ENCODE results near the gene UNC5B. TPM values are rescaled to one million over a fixed set of nuclear protein-coding genes. Genes with fewer than 3 reads are reported as not detected.

UNC5B gene
- total and polyA plus RNA-seq, 2 experiments from 2014 or later: 12.7 to 15.5 TPM

DNA sequence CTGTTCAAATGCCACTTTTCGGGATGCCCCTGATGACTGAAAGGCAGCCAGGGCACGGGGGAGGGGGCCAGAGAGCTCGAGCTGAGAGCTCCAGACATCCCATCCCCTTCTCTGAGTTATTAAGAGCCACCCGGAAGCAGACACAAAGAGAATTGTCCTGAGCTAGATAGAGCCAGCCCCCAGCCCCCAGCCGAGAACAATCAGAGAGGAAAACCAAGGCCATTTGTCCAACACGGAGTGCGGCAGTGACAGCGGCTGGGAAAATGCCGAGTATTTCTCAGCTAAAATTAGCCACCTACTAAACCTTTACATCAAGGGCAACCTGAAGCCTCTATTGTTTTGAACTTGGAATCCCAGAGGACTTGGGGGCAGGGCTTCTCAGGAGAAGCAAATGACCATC is 51.0 kb downstream of the UNC5B start:
- 61% methylated on average over 9 of the region's 9 CpGs for WGBS (ENCODE audit: low lambda C conversion rate, missing lambda C conversion rate)
- no peaks in the 10 kb centered on the region for H3K9me2 ChIP-seq (replicated peaks; ENCODE audit: insufficient read depth)
- H3K27ac ChIP-seq: no peak overlapping the region
- no peak overlapping the region for H3K4me2 ChIP-seq
- no peak overlapping the region for H2AFZ ChIP-seq
- H4K20me1 ChIP-seq (ENCODE audit: insufficient read depth, poor library complexity, severe bottlenecking): no peaks in the 10 kb centered on the region
- DNase-seq (ENCODE audit: low spot score): no peak
- H3K9me3 ChIP-seq (ENCODE audit: low read depth): no peaks in the 10 kb centered on the region
- H3K36me3 ChIP-seq (replicated peaks; ENCODE audit: insufficient read depth, low read depth): no peaks in the 10 kb centered on the region
- TF ChIP-seq, protein P1, sequence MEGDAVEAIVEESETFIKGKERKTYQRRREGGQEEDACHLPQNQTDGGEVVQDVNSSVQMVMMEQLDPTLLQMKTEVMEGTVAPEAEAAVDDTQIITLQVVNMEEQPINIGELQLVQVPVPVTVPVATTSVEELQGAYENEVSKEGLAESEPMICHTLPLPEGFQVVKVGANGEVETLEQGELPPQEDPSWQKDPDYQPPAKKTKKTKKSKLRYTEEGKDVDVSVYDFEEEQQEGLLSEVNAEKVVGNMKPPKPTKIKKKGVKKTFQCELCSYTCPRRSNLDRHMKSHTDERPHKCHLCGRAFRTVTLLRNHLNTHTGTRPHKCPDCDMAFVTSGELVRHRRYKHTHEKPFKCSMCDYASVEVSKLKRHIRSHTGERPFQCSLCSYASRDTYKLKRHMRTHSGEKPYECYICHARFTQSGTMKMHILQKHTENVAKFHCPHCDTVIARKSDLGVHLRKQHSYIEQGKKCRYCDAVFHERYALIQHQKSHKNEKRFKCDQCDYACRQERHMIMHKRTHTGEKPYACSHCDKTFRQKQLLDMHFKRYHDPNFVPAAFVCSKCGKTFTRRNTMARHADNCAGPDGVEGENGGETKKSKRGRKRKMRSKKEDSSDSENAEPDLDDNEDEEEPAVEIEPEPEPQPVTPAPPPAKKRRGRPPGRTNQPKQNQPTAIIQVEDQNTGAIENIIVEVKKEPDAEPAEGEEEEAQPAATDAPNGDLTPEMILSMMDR (IDR thresholded peaks at IDR 0.05; ENCODE audit: poor library complexity): no peak
- TF ChIP-seq EZH2 (IDR thresholded peaks at IDR 0.05; ENCODE audit: borderline replicate concordance): no peak
- TF ChIP-seq EZH2phosphoT487 (IDR thresholded peaks at IDR 0.05; ENCODE audit: low read depth, severe bottlenecking, unreplicated experiment): no peak
- H3K79me2 ChIP-seq: peaks cover 5% of the 10 kb centered on the region
- no peak overlapping the region for H3K4me3 ChIP-seq
- H3K27me3 ChIP-seq: no peaks in the 10 kb centered on the region
- H3K4me1 ChIP-seq (ENCODE audit: insufficient read depth): peaks cover 50% of the 10 kb centered on the region

DNA sequence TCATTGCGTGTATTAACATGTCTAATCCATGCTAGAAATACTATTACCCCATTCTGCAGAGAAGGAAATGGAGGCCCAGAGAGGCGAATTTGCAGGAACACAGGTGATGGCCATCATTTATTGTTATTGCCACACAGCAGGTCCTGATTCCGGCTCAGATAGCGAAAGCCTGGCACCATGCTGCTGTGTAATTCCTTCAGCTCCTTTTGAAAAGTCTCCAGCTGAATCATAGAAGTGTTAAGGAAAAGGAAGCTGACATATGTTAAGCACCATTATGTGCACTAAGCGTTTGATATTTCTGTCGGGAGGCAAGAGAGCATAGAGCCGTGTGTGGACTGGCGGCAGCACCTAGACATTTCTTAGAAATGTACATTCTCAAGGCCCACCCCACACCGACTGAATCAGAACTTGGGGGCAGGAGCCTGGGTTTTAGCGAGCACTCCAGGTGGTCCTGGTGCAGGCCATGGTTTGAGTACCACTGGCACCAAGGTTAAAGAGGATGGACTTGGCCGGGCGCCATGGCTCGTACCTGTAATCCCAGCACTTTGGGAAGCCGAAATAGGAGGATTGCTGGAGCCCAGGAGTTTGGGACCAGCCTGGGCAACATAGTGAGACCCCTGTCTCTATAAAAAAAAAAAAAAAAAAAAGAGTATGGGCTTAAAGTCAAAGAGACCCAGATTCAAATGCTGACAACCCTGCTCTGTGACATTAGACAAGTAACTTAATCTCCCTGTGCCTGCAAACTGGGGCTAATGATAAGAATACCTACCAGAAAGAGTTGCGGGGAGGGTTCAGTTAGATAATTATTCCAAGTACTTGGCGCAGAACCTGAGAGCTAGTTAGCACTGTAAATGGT is 52.2 kb downstream of the UNC5B start:
- peaks cover 57% of the 10 kb centered on the region for H3K4me1 ChIP-seq (ENCODE audit: insufficient read depth)
- 87% methylated on average over 16 of the region's 16 CpGs for WGBS (ENCODE audit: low lambda C conversion rate, missing lambda C conversion rate)

DNA sequence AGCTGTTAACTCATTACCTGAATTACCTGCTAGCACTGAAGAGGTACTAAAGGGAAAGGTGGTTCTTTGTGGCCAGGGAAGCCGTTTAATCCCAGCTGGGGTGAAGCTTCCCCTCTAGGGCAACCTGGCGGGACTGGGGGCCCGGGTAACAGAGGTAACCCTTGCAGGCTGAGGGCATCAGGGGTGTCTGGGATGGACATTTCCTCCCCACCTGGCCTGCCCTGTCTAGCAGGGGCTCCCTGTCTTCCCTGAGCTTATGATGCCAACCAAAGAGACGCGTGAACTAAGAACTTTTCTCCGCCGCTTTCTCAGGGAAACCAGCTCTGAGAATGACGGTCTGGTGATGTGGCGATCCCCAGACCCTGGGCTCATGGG is 52.8 kb downstream of the UNC5B start:
- DNase-seq (ENCODE audit: low spot score): no peak
- no peaks in the 10 kb centered on the region for H3K9me2 ChIP-seq (replicated peaks; ENCODE audit: insufficient read depth)
- WGBS (ENCODE audit: low lambda C conversion rate, missing lambda C conversion rate): 95% methylated on average over 9 of the region's 9 CpGs
- no peak overlapping the region for H2AFZ ChIP-seq
- H3K4me3 ChIP-seq: no peak overlapping the region
- no peaks in the 10 kb centered on the region for H3K9me3 ChIP-seq (ENCODE audit: low read depth)
- no peaks in the 10 kb centered on the region for H3K27me3 ChIP-seq
- H4K20me1 ChIP-seq (ENCODE audit: insufficient read depth, poor library complexity, severe bottlenecking): no peaks in the 10 kb centered on the region
- H3K36me3 ChIP-seq (replicated peaks; ENCODE audit: insufficient read depth, low read depth): no peaks in the 10 kb centered on the region
- TF ChIP-seq, protein P1 (IDR thresholded peaks at IDR 0.05; ENCODE audit: poor library complexity): no peak
- TF ChIP-seq EZH2phosphoT487 (IDR thresholded peaks at IDR 0.05; ENCODE audit: low read depth, severe bottlenecking, unreplicated experiment) (no peak), EZH2 (IDR thresholded peaks at IDR 0.05; ENCODE audit: borderline replicate concordance) (no peak)
- H3K4me2 ChIP-seq: no peak overlapping the region
- peaks cover 5% of the 10 kb centered on the region for H3K79me2 ChIP-seq
- peak overlapping the region; percentile 16 for H3K27ac ChIP-seq
- peaks cover 55% of the 10 kb centered on the region for H3K4me1 ChIP-seq (ENCODE audit: insufficient read depth)

More for the DNA sequence above, 52.2 kb downstream of the UNC5B start:
- TF ChIP-seq, protein P1 (IDR thresholded peaks at IDR 0.05; ENCODE audit: poor library complexity): no peak
- TF ChIP-seq EZH2 (IDR thresholded peaks at IDR 0.05; ENCODE audit: borderline replicate concordance) (no peak), EZH2phosphoT487 (IDR thresholded peaks at IDR 0.05; ENCODE audit: low read depth, severe bottlenecking, unreplicated experiment) (no peak)
- no peaks in the 10 kb centered on the region for H3K9me3 ChIP-seq (ENCODE audit: low read depth)
- no peak overlapping the region for H3K4me2 ChIP-seq
- H4K20me1 ChIP-seq (ENCODE audit: insufficient read depth, poor library complexity, severe bottlenecking): no peaks in the 10 kb centered on the region
- H3K27ac ChIP-seq: no peak overlapping the region
- no peaks in the 10 kb centered on the region for H3K27me3 ChIP-seq
- no peak for DNase-seq (ENCODE audit: low spot score)
- peaks cover 5% of the 10 kb centered on the region for H3K79me2 ChIP-seq
- H3K4me3 ChIP-seq: no peak overlapping the region
- H3K9me2 ChIP-seq (replicated peaks; ENCODE audit: insufficient read depth): no peaks in the 10 kb centered on the region
- no peak overlapping the region for H2AFZ ChIP-seq
- H3K36me3 ChIP-seq (replicated peaks; ENCODE audit: insufficient read depth, low read depth): no peaks in the 10 kb centered on the region
